Umbilical cord (tissue), 2 donors: ENCODE results near the gene CRB1. TPM values are rescaled to one million over a fixed set of nuclear protein-coding genes. Genes with fewer than 3 reads are reported as not detected.

Source experiments
- DNase-seq: peaks from one replicate; pipeline ENCODE4 v3.0.0-alpha.2; 2015; ENCODE audit warnings: low spot score
- total RNA-seq: library from RNA; depleted of rRNA; stranded (reverse); fragments of >200 nt; gene quantifications from one replicate; pipeline ENCODE4 v1.2.3, GENCODE V29; 2014; ENCODE audit warnings: low replicate concordance; ENCODE audit not compliant: insufficient read depth

The CRB1 gene
- total RNA-seq, 1 donor from 2014 or later, result 14.2 TPM

DNA sequence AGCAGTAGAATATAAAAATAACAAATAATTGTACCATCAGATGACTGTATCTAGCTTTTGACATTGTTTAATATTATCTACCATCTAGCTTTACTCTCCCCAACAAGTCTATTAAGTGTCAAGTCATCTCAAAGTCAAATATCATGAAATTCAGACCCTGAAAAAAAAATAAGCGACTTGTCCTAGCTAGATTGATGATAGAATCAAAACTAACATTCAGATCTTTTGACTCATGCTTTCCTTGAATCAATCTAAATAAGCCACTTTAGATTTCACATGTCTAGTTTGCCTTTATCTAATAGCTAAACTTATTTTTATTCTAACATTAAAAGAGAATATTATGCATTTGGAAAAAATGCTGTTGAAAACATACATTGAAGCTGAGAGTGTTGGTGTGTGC is 35.4 kb downstream of the CRB1 start:
- DNase-seq, result no peak

DNA sequence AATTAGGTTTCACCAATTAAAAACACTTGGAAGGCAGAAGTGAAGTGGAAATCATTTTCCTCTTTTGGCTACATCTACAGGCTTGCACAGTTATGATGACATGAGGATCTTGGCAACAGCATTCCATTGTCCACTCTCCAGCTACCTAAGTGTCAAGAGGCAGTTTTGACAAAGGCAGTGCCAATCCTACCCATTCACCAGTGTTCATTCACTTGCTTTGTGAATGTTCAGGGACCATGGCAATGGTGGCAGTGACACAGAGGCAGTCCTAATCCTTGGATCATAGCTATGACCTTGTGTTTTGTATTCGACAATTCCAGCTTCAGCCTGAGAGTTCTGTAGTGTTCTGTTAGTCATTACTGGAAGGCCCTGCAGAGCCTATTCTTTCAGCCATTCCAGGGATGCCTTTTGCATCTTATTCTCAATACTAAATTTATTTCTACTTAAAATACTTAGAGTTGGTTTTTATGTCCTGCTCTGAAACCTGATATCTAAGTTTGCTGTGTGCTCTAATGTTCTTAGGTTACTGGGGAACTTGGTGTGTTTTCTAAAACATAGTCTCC is 36.7 kb downstream of the CRB1 start:
- no peak for DNase-seq

DNA sequence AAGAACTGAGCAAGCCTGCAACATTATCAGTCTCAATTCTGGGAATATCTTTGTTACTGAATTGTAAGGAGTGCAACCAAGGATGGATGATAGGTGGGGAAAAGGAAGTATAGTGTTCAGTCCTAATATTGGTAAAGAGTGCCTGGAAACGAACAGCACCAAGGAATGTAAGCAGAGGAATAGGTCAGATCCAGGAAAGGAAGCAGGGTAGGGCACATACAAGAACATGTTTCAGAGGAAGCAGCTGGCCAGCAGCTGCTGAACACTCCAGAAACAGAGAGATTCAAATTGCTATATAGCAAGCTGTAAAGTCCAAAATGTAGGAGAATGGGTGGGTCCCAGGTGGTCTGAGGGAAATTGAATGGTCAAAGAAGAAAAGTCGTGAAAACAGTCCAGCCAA is 37.9 kb downstream of the CRB1 start:
- DNase-seq, result no peak

GRCh38 chr1:197306381-197307062 is 38.5 kb downstream of the CRB1 start:
- DNase-seq, result no peak

DNA sequence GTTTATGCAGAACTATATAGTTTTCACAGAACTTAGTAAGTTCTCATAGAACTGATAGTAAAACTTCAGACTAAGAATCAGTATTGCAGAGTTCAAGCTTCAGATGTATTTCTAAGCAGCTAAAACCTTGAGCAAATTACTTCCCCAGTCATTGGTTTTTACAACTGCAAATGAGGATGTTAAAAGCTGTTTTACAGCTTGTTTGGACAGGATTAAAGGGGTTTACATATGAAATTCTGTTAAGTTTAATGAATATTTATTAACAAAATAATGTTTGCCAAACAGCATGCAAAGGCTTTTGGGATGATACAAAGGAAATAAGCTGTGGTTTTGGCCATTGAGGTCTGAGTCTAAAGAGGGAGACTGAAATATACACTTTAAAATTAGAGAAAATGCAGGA is 39.1 kb downstream of the CRB1 start:
- DNase-seq, result no peak

- DNase-seq, result no peak
Observed at GRCh38 chr1:197307551-197307950, 39.5 kb downstream of the CRB1 start.

- DNase-seq, result no peak
Observed at GRCh38 chr1:197311081-197311480, 43.0 kb downstream of the CRB1 start.

GRCh38 chr1:197312163-197312562 is 44.1 kb downstream of the CRB1 start:
- DNase-seq, result no peak

DNA sequence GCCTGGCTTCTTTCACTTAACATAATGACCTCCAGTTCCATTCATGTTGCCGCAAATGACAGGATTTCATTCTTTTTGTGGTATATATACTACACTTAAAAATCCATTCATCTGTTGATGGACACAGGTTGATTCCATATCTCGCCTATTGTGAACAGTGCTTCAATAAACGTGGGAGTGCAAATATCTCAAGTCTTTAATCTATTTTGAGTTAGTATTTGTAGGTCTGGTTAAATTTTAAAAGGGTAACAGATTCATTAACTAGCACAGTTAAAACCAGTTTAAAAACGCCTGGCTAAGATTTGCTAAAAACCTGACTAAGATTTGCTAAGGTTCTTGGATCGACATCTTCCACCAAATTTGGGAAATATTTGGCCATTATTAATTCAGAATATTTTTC is 45.7 kb downstream of the CRB1 start:
- DNase-seq, result no peak

DNA sequence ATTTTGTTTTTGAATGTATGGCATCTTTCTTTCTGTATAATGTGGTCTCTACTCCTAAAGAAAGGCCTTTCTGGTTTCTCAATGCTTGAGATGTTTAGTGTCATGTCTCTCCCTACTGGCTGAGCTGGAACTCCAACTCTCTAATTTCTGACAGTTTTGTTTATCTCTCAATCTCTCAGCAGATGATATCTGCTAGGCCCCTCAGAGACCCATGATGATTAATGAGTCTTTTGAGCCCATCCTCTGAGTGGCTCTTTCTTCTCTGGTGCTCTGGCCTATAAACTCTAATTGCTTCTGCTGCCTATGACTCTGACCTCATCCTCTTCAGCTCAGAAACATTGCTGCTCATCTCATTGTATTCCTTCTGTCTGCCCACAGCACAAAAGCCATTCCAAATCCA is 46.6 kb downstream of the CRB1 start:
- DNase-seq, result peak; percentile 12

- DNase-seq, result no peak
Observed at GRCh38 chr1:197319631-197320030, 51.6 kb downstream of the CRB1 start.

- DNase-seq, result no peak
Observed at GRCh38 chr1:197320991-197321531, 53.0 kb downstream of the CRB1 start.

GRCh38 chr1:197321811-197322210 is 53.8 kb downstream of the CRB1 start:
- no peak for DNase-seq

GRCh38 chr1:197327776-197328364 is 59.8 kb downstream of the CRB1 start:
- DNase-seq, result no peak

- no peak for DNase-seq
Observed at GRCh38 chr1:197330213-197330612, 62.2 kb downstream of the CRB1 start.

GRCh38 chr1:197331565-197331964 is 63.5 kb downstream of the CRB1 start:
- DNase-seq, result no peak

GRCh38 chr1:197333041-197333440 is 65.0 kb downstream of the CRB1 start:
- DNase-seq, result no peak

DNA sequence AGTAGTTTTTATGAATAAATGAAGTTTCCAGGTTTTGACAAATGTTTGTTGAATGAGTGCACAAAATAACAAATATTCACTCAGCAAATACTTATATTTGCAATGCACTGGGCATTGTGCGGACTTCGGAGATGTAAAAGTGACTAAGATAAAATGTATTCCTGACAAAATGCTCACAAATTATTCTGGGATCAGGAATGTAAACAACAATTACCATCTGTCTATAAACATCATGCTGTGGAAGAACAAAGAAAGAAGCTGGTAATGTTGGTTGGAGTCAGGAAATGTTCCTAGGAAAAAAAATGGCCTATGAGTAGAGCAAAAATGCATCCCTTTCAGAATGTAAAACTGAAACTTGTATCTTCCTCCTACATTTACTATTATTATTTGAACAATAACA is 68.5 kb downstream of the CRB1 start:
- DNase-seq, result no peak

GRCh38 chr1:197339106-197340060 is 71.3 kb downstream of the CRB1 start:
- DNase-seq, result no peak

DNA sequence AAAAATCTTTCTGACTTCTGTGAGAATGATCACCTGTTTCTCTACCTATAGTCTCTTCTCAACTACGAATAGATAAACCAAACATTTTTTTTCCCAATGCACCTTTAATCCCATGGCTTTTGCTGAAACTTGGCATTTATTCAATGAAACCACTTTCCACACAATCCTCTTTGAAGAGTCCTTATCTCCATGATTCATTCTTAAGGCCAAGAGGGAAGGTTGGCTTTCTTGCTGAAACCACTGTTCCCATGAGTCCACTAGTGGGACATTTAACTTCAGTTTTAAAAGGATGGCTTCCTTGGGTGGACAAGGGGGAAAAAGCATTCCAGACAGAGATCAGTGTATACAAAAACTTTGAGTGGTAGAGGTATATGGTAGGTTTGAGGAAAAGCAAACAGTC is 73.6 kb downstream of the CRB1 start:
- no peak for DNase-seq

- DNase-seq, result no peak
Observed at GRCh38 chr1:197342044-197342565, 74.1 kb downstream of the CRB1 start.

- no peak for DNase-seq
Observed at GRCh38 chr1:197342669-197343068, 74.6 kb downstream of the CRB1 start.
